Measurements from ENCODE around the gene SDK1.

SDK1 gene

GRCh38 chr7:4006687-4007086 is 705.6 kb downstream of the SDK1 start:
- DNase-seq = no peak

DNA sequence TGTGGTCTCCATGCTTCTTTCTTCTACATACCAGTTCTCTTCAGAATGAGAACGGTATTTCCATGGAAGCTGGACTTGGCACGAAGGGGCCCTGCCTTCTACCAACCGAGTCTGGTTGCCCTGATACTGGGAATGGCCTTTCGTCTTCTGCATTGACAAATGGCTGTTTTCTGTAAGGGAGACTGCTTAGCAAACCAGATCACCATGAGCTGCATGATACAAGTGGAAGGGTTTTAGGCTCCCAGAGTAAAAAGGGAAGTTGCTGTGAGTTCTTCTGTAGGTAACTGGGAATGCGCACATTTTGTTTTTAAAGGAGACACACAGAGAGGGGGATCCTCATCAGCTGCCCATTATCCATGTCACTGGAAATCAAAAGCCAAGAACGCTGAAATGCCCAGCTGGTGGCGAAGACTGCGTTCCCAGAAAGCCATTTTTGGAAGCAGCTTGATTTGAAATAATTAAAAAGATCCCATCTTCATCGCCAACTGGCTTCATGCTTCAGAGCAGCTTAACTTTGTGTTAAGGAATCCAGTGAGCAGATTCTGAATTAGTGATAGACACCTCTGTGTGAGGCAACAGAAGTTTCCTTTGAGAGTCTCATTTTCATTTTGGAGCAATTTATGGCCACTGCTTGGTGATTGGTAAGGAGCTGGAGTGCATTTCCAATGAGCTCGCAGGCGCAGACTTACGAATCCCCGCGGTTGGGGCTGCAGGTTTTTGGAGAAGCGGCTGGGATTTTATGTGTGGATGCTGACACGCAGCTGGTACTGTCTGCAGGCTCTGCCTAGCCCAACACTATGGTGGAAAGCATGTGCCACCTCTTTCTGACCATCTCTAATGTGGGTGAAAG is 708.4 kb downstream of the SDK1 start:
- DNase-seq = no peak

DNA sequence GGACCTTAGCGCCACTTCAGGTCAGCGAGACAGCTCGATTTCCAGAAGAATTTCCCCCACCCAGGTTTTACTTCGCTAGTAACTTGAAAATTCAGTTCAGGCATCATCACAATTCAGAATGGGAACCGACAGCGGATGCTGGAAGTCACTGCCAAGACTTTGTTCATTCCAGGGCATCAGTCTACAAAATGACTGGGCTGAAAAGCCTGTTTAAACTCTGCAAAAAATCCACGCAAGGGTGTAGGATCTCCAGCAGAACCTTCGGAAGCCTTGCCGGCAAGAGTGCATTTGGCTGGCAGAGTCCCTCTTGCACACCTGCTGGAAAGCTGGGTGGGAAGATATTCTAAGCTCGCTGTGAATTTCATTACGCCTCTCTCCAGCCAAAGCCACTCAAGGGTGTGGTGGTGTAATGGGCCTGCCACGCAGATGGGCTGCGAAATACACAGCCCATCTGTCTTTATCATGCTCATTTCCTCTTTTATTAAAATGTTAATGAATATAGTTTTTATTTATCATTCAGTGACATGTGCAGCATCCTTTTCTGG is 709.1 kb downstream of the SDK1 start:
- no peak for DNase-seq

- no peak for DNase-seq
Observed at GRCh38 chr7:4010923-4011656, 710.0 kb downstream of the SDK1 start.

DNA sequence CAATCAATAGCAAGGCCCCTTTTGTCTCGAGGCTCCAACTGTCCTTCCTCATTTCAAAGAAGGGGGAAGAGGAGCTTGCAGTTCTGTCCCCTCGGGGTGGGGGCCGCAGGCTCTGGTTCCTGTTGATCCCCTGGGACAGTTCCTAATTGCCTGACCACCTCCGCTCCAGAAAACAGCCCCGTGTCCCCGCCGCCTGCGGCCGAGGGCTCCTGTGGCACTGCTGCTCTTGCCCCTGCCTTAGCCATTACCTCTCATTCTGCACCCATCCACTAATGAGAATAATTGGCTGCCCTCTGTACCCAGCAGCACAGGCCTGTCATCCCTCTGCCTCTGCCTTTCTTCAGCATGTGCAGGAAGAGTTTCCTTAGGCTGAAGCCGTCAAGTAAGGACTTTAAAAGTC is 712.7 kb downstream of the SDK1 start:
- DNase-seq = no peak

DNA sequence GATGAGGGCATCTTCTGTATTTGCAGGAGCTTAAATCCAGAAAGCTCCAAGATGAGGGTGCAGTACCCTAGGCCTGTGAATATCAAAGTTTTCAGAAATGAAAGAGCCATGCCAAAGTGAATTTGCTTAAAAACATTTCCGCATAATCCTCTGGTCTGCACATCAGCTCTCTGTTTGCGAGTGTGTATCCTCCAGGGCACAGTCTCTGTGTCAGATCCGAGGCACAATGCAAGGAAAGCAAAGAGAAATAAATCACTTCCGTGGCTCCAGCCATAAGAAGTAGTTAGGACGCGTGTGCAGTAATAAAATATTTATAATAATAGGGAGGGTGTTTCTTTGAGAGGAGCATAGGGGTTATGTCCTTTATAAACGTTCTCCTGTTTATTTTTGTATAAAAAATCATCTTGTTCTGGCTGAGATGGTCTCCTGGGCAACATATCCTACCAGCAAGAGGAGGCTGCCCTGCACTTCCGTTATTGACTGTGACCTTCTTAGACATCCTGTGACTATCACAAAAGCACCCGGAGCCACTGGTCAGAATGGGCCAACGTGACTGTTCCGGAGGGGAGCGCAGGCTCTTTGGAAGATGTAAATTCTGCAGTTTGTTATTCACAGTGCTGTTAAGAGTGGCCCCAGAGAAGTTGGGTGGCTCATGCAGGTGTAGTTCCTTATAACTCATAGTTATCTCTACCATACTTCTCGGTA is 713.4 kb downstream of the SDK1 start:
- no peak for DNase-seq

- DNase-seq = no peak
Observed at GRCh38 chr7:4015371-4015770, 714.3 kb downstream of the SDK1 start.

DNA sequence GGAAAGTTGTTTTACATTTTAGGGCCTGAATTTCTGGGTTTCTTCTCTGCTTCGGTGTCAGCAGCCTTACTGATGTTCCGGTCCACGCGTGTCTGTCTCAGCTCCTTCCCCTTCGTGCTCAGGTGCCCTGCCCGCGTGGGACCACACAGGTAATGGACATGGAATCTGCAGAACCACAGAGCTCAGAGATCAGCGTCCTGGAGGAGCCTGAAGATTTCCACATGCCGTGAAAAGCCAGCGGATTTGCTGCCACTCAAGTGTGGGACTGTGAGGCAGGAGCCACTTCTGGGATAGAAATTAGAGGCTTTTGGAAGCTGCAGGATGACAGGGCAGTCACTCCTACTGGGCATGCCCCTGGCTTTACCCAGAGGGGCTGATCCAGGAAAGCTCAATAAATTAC is 714.9 kb downstream of the SDK1 start:
- no peak for DNase-seq

GRCh38 chr7:4017081-4017480 is 716.0 kb downstream of the SDK1 start:
- no peak for DNase-seq

GRCh38 chr7:4017785-4018184 is 716.7 kb downstream of the SDK1 start:
- no peak for DNase-seq

GRCh38 chr7:4018601-4019316 is 717.7 kb downstream of the SDK1 start:
- DNase-seq = no peak

DNA sequence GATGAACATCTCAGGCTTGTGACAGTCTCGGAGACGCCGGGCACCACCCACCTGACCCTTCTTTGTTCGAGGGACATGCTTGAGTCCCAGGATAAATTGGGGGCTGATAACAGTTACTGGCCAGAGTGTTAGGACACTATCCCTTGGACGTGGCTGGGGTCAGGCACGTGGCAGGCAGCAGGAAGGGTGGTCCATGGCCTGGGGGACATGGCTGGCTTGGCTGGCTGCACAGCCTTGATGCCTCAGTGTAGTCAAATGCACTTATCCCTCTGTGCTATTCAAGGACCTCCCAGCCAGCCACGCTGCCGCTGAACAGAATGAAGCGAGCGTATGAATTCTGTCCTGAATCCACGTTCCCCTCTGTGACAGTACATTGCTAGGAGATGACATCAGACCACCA is 719.0 kb downstream of the SDK1 start:
- DNase-seq = no peak

DNA sequence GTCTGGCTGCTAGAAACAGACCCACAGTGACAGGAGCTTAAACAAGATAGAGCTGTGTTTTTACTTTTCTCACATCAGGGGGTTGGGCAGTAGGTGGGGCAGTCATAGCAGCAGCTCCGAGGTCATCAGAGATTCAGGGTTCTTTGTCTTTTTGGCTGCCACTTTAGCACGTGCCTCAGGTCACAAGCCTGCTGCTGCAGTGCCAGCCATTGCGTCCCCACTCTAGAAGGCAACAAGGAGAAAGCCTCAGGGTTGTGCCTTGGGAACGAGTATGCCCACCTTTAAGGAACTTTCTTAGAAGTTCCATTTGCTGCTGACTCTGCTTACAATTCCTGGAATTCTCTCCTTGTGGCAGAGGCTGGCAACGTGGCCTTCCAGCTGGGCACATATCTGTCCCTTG is 720.4 kb downstream of the SDK1 start:
- no peak for DNase-seq

GRCh38 chr7:4022265-4022664 is 721.2 kb downstream of the SDK1 start:
- no peak for DNase-seq

DNA sequence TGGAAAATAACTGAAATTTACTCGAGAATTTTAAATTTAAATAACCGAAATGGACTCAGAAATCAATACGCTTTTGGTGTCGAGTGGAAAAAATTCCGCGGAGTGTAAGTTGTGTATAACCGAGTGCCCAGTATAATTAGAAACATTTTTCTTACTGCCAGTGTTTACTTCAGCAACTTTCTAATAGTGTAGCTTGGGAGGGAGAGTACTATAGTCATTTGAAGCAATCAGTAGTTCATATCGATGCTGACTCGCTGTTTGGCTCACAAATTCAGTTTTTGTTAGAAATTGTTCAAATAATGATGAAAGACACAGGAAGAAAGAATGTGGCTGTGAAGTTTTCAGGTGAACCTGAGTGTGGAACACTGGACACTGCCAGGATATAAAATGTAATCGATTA is 722.5 kb downstream of the SDK1 start:
- no peak for DNase-seq

DNA sequence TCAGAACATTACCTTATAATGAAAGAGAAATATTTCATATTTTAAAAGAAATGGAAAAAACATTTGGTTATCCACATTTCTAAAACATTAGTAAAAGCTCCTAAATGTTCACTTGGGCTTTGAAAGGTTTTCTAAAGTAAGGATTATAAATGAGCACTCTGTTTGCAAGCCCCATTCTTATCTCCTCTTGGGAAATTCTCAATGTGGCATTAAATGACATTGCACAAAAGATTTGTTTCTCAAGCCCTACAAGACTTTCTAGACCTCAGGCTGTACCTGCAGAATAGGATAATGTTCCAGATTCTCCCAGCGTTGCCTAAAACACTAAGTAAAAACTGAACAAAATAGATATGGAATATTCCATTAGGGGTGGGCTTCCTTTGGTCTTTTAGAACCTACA is 723.1 kb downstream of the SDK1 start:
- no peak for DNase-seq

DNA sequence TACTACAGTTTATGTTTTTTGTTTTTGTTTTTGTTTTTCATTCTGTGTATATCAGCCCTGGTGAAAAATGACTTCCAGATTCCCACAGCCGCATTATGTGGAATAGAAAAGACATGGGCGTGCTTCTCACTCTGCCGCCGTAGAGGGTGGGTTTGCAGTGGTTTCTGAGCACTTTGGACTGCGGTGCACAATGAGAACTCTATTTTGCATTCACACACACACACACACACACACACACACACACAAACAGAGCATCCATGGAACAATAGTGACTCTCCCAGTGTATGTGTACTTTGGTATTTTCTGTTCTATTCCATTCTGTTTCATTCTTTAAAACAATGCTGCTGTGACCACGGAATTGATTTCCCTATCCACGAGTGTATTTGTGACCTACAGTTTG is 723.8 kb downstream of the SDK1 start:
- DNase-seq = no peak

DNA sequence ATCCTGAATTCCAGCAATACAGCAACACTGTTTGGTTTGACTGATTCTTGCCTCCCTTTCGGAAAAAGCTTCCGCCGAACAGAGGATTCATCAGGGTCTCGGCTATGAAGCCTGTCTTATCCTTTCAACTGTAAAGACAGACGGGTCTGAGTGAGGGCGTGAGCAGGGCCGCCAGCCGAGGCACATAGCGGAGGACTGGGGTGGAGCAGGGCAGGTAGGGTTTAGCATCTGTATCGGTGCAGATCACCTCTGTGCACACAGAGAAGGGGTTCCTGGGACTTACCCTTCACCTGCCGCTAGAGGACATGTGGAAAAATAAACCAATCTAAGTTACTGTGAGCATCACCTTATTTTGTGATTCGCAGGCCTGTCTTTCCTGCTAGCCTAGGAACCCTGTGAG is 724.2 kb downstream of the SDK1 start:
- DNase-seq = no peak

- DNase-seq = no peak
Observed at GRCh38 chr7:4025694-4026615, 724.9 kb downstream of the SDK1 start.

- no peak for DNase-seq
Observed at GRCh38 chr7:4026941-4027486, 726.0 kb downstream of the SDK1 start.

DNA sequence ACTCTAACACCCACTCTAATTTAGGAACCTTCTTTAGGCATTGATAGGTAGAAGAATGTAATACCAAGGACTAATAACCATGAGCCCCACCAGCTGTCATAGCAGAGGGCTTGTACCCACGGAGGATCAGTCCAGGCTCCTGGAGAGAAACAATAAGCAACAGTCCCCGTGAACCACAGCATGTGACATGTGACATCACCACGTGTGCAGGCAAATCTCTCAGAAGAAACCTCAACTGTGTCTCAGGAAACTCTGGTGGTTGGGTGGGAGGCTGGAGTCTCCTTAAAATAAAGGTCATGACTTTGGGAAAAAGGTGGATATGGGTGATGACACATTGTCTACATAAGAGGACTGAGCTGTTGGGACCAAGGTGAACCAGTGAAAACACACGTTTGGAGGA is 727.2 kb downstream of the SDK1 start:
- DNase-seq = no peak

Measured in CD4-positive, alpha-beta T cell treated with Interleukin-17A for 1 hour (primary cell).